Activated CD4-positive, alpha-beta T cell treated with anti-CD3 and anti-CD28 coated beads, Interleukin-2, amount 50 U/mL, for 24 hours (primary cell): ENCODE results near the gene CPNE1.

Experiments
- DNase-seq, 2 donors: peaks; one replicate each; pipeline ENCODE4 v3.0.0-alpha.2; 2020; ENCODE audit warnings: low read depth in 1 of 2, low spot score in 1 of 2

The CPNE1 gene

GRCh38 chr20:35621560-35621946, 43.1 kb downstream of the CPNE1 start:
- no peak for DNase-seq

GRCh38 chr20:35620818-35621559, 43.7 kb downstream of the CPNE1 start:
- DNase-seq = no peak

- DNase-seq = peak; percentile 59 to 60
Observed at GRCh38 chr20:35619196-35620095, 45.3 kb downstream of the CPNE1 start.

GRCh38 chr20:35618263-35619131, 46.2 kb downstream of the CPNE1 start:
- no peak for DNase-seq

GRCh38 chr20:35617397-35618262, 47.1 kb downstream of the CPNE1 start:
- DNase-seq = no peak

GRCh38 chr20:35616465-35617396, 48.0 kb downstream of the CPNE1 start:
- DNase-seq = peak in 1 of 2 donors; percentile 16

- peak; percentile 100 for DNase-seq
Observed at GRCh38 chr20:35615667-35616464, 48.8 kb downstream of the CPNE1 start, which contains the start of gene SPAG4. SPAG4 (plus strand) TSS chr20:35615829; CDS start chr20:35616004, 175 bp downstream.

- DNase-seq = no peak
Observed at GRCh38 chr20:35611482-35611881, 53.2 kb downstream of the CPNE1 start.

- no peak for DNase-seq
Observed at GRCh38 chr20:35610833-35611427, 53.8 kb downstream of the CPNE1 start.

GRCh38 chr20:35607003-35607735, 57.5 kb downstream of the CPNE1 start:
- DNase-seq = no peak

GRCh38 chr20:35606127-35606526, 58.6 kb downstream of the CPNE1 start:
- DNase-seq = no peak

GRCh38 chr20:35604449-35604747, 60.3 kb downstream of the CPNE1 start:
- DNase-seq = no peak

GRCh38 chr20:35603695-35604448, 60.8 kb downstream of the CPNE1 start:
- DNase-seq = no peak

GRCh38 chr20:35602851-35603495, 61.7 kb downstream of the CPNE1 start:
- no peak for DNase-seq

GRCh38 chr20:35601990-35602389, 62.7 kb downstream of the CPNE1 start:
- no peak for DNase-seq
